ENCODE measurements around the gene ANKRD12.

DNA sequence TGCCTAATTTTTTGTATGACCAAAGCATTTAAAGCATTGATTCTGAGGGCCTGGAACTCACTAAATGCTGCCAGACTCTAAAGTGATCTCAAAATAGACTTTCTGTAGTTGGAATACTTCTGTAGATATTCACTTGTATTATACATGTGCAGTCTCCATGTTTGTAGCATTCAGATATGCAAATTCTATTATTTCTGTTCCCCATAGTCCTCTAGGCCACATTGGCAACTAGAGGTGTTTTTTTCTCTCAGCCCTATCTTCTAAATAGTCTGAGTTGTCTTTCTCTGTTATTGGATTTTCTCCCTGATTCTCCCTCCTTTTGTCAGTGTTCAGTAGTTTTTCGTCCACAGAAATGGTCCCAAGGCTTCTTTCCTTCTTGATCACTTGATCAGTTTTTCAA is 38.5 kb downstream of the ANKRD12 start:
- TF ChIP-seq, protein P1, sequence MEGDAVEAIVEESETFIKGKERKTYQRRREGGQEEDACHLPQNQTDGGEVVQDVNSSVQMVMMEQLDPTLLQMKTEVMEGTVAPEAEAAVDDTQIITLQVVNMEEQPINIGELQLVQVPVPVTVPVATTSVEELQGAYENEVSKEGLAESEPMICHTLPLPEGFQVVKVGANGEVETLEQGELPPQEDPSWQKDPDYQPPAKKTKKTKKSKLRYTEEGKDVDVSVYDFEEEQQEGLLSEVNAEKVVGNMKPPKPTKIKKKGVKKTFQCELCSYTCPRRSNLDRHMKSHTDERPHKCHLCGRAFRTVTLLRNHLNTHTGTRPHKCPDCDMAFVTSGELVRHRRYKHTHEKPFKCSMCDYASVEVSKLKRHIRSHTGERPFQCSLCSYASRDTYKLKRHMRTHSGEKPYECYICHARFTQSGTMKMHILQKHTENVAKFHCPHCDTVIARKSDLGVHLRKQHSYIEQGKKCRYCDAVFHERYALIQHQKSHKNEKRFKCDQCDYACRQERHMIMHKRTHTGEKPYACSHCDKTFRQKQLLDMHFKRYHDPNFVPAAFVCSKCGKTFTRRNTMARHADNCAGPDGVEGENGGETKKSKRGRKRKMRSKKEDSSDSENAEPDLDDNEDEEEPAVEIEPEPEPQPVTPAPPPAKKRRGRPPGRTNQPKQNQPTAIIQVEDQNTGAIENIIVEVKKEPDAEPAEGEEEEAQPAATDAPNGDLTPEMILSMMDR (IDR thresholded peaks at IDR 0.05): no peak
- TF ChIP-seq POLR2A (IDR thresholded peaks at IDR 0.05): no peak

All from esophagus squamous epithelium (tissue), 4 donors.